22Rv1 (cell line): Measurements from ENCODE around the gene TGFBR3.

ENCODE experiments used
- H3K27ac ChIP-seq: fragments of 450-650 bp; 2 replicates; pipeline ENCODE4 v1.5.1; 2017
- ZFX ChIP-seq: fragments of 450-650 bp; IDR thresholded peaks from 2 replicates; pipeline ENCODE4 v1.6.1; 2017; ENCODE audit warnings: antibody characterized with exemption, borderline replicate concordance
- TF ChIP-seq, protein P1 (sequence below): fragments of 450-650 bp; IDR thresholded peaks from 2 replicates; pipeline ENCODE4 v1.5.1; 2017; ENCODE audit warnings: mild to moderate bottlenecking

TGFBR3 gene

DNA sequence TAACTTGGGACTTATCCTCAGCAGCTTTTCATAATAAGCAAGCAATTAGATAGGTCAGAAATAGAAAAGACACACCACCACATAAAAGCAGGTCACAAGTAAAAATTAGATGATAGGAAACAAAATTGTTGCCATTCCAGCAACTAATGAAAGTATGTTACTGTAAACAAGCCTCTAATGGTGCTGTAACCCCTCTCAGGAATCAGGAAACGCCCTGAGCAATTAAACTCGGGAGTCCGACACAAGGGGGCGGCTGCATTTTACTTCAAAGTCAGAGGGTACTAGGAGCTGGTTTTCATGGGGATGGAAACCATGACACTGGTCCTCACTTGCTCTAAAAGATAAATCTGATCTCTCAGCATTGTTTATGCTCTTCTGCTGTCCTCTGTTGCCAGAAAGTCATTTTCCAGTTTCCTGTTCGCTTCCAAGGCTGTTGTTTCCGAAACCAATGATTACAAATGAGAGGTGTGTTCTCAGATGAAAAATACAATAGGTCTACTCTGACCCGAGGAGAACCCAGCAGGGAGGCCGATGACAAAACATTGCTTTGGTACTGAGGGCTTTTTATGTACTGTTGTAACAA lies 93.4 kb downstream of the TGFBR3 start:
- TF ChIP-seq, protein P1, sequence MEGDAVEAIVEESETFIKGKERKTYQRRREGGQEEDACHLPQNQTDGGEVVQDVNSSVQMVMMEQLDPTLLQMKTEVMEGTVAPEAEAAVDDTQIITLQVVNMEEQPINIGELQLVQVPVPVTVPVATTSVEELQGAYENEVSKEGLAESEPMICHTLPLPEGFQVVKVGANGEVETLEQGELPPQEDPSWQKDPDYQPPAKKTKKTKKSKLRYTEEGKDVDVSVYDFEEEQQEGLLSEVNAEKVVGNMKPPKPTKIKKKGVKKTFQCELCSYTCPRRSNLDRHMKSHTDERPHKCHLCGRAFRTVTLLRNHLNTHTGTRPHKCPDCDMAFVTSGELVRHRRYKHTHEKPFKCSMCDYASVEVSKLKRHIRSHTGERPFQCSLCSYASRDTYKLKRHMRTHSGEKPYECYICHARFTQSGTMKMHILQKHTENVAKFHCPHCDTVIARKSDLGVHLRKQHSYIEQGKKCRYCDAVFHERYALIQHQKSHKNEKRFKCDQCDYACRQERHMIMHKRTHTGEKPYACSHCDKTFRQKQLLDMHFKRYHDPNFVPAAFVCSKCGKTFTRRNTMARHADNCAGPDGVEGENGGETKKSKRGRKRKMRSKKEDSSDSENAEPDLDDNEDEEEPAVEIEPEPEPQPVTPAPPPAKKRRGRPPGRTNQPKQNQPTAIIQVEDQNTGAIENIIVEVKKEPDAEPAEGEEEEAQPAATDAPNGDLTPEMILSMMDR, result no peak
- no peak for TF ChIP-seq ZFX
- no peak overlapping the region for H3K27ac ChIP-seq

DNA sequence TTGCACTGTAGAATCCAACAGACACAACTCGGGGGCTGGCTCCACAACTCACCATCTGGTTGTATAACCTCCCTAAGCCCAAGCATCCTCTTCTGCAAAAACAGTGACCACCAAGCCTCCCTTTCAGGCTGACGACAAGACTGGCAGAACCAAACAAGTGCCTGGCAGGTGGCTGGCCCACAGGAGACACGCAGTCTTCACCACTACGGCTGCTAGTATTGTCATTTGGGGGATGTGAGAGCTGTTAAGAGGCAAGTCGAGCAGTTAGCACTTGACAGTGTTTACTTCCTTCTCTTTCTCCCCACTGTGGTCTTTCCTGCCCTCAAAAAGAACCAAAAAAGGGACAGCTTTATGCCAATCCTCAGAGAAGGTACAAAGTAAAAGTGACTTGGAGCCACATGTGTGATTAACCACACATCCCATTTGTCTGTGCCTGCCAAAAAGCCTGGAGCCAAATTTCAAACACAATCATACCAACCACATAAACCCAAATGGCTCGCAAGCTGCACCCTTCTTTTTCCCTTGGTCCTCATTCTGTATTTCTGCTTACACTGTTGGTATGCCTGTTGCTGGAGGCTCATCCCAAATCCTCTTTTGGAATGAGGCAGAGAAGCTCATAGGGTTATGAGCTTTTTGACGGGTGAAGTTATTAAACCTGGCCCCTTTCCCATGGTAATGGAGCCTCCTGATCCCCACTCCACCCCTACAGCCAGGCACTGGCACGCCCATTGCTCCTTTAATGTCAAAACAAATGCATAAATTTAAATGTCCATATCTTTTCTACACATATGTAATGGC lies 94.1 kb downstream of the TGFBR3 start:
- TF ChIP-seq, protein P1, result no peak
- no peak for TF ChIP-seq ZFX
- no peak overlapping the region for H3K27ac ChIP-seq

DNA sequence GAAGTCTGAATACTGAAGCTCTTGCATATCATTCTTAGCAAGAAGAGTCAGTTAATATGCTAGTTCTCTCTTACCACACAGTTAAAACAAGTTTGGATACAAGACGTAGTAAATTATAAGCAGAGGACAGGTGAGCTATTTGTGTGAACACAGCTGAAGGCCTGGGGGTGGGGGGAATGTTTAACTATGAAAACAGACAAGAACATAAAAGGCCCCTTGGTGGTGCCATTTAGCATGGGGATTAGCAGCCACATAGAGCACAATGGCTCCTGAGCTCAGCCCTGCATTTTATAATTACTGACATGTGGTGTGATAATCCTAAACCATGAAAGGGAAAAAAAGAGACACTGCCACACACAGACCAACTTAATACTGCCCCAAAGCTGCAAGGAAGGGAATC lies 94.8 kb downstream of the TGFBR3 start:
- TF ChIP-seq, protein P1, result no peak
- TF ChIP-seq ZFX, result no peak
- H3K27ac ChIP-seq, result no peak overlapping the region

DNA sequence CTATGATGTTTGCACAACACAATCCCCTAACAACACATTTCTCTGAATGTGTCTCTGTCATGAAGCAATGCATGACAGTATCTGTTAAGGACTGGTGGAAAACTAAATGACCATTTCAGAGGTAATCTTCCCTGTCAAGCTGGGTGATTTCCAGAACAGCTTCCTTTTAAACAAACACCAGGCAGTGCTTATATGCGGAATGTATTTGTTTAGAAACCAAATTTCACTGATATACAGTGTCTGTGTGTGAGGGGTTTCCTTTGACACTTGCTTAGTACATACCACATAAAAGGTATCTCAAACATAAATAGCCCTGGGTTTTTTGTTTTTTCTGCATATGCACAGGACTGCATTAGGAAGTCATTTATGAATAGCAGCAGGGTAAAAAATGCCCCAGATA lies 95.6 kb downstream of the TGFBR3 start:
- no peak overlapping the region for H3K27ac ChIP-seq
- TF ChIP-seq, protein P1, result no peak
- TF ChIP-seq ZFX, result no peak

DNA sequence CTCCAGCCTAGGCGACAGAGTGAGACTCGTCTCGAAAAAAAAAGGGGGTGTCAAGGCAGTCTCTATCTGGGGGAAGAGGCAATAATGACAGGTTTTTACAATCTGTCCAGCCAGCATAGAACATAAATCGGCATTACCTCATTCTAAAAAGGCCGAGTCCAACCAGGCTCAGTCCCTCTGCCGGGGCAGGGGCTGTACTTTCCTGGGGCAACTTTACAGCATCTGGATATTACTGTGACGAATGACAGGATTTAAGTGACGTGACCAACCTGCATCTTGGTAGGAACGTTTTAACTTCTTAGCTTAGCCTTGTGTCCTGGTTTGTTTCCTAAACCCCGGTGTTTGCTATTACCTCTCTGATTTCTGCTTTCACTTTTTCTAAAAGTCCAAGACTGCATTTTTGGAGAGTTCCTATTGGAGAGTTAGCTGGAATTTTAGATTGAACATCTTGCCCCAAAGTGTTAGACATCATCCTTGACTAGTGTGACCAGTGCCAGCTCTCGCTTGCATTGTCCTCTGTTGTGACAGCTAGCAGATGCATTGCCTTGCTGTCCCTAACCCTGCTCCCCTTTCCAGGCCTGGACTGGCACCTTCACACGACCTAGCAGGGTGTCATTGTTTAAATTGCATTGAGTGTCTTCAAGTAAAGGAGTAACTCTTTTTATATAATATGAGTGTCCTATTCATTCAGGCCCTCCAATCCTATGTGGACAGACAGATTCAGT lies 96.5 kb downstream of the TGFBR3 start:
- TF ChIP-seq ZFX, result no peak
- TF ChIP-seq, protein P1, result no peak
- no peak overlapping the region for H3K27ac ChIP-seq

DNA sequence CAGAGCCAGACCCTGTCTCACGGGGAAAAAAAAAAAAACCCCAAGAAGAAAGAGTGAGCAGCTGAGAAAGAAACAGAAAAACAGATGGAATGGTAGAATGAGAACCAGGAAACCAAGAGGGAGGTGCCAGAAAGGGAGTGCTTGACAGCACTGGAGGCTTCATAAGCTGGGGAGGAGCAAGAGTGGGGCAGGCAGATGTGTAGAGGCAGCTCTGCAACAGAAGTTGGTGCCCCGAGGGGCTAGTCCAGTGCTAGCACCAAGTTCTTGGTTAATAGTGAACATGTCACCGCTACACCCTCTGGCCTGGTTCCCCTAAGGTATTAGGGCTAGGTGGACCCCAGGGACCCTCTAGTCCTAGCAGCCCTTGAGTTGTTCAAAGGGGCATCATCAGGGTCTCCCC lies 98.0 kb downstream of the TGFBR3 start:
- no peak for TF ChIP-seq ZFX
- TF ChIP-seq, protein P1, result no peak
- H3K27ac ChIP-seq, result no peak overlapping the region

DNA sequence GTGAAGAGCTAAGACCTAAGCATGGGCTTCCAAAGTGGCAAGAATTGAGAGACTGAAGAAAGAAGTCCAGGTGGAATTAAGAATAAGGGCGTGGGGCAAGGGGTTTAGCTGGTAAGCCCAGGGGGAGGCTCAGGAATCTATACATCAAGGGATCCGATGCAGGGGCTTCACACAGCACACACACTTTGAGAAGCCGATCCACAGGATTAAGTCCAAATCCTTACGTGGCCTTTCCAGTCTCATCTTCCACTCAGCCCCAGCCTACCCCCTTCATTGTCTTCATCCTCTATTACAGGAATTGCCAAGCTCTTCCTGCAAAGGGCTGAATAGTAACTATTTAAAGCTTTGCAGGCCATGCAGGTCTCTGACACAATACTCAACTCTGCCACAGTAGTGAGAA lies 101.3 kb downstream of the TGFBR3 start:
- TF ChIP-seq ZFX, result no peak
- TF ChIP-seq, protein P1, result no peak
- H3K27ac ChIP-seq, result no peak overlapping the region
